H1 (cell line): Measurements from ENCODE around the gene NAP1L3. TPM values are rescaled to one million over a fixed set of nuclear protein-coding genes. Genes with fewer than 3 reads are reported as not detected.
A peak's percentile ranks its signal among the peaks of the same experiment; 100 is the strongest.

Experiments used
- CEBPB ChIP-seq: IDR thresholded peaks from 2 replicates; pipeline ENCODE4 v1.6.1; 2012; ENCODE audit warnings: low read depth, low read length
- GABPA ChIP-seq: IDR thresholded peaks from 2 replicates; pipeline ENCODE4 v1.6.1; 2011; ENCODE audit warnings: mild to moderate bottlenecking, low read length, moderate library complexity, borderline replicate concordance; ENCODE audit not compliant: insufficient read depth
- HDAC6 ChIP-seq: IDR thresholded peaks from one replicate; pipeline ENCODE4 v1.7.1; 2012; ENCODE audit warnings: low read depth, mild to moderate bottlenecking, inconsistent platforms, low read length, moderate library complexity
- PHF8 ChIP-seq: fragments of 200-600 bp; sonication (generic); conservative IDR thresholded peaks from 2 replicates; pipeline ENCODE4 v1.7.1; 2012; ENCODE audit warnings: low read depth, mild to moderate bottlenecking, inconsistent platforms, low read length, moderate library complexity
- SRF ChIP-seq: IDR thresholded peaks from 2 replicates; pipeline ENCODE4 v1.6.1; 2011; ENCODE audit warnings: mild to moderate bottlenecking, low read depth, low read length, moderate library complexity
- TAF7 ChIP-seq: optimal IDR thresholded peaks from 2 replicates; pipeline ENCODE3; 2011; ENCODE audit warnings: low read depth, mild to moderate bottlenecking, inconsistent platforms, low read length, moderate library complexity, borderline replicate concordance
- polyA plus RNA-seq, 7 experiments: library from polyadenylated mRNA; depleted of rRNA in 3 of 7; stranded (reverse) in 5 of 7; unstranded in 2 of 7; fragments of >200 nt in 5 of 7; fragments of 200-250 nt in 2 of 7; gene quantifications; 1 replicate in 5 of 7; 2 replicates in 1 of 7; 4 replicates in 1 of 7; pipeline versions ENCODE4 v1.2.1 to v1.2.3, GENCODE V29; 2011 to 2013; ENCODE audit warnings: missing spikeins in 2 of 7, mixed read lengths in 2 of 7
- total RNA-seq: library from RNA; stranded (reverse); fragmentation: NEBNext Ultra II Directional; extraction: Animal tissue kit (Norgen Biotek cat#: 25700); gene quantifications from 2 replicates; pipeline ENCODE4 v1.2.1, GENCODE V29; 2021
- TF ChIP-seq, protein P1 (sequence below): IDR thresholded peaks from 2 replicates; pipeline ENCODE4 v1.6.1; 2011; ENCODE audit warnings: low read length, improper control_type of control experiment
- TF ChIP-seq, protein P2 (sequence below): fragments of 300-600 bp; sonication (generic); IDR thresholded peaks from 2 replicates; pipeline ENCODE4 v1.7.1; 2012; ENCODE audit warnings: low read length, moderate library complexity, mild to moderate bottlenecking, inconsistent platforms; ENCODE audit not compliant: insufficient replicate concordance

NAP1L3 gene
- total and polyA plus RNA-seq, 2 of the 8 experiments (the other 6 are each of a cell fraction or from before 2014, with no cell fraction given): 17.3 to 58.8 TPM

- TF ChIP-seq PHF8: peak; percentile 66
- TF ChIP-seq SRF: no peak
- TF ChIP-seq CEBPB: no peak
- TF ChIP-seq GABPA: no peak
- TF ChIP-seq TAF7: peak; percentile 38
- TF ChIP-seq, protein P1, sequence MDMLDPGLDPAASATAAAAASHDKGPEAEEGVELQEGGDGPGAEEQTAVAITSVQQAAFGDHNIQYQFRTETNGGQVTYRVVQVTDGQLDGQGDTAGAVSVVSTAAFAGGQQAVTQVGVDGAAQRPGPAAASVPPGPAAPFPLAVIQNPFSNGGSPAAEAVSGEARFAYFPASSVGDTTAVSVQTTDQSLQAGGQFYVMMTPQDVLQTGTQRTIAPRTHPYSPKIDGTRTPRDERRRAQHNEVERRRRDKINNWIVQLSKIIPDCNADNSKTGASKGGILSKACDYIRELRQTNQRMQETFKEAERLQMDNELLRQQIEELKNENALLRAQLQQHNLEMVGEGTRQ: no peak
- TF ChIP-seq, protein P2, sequence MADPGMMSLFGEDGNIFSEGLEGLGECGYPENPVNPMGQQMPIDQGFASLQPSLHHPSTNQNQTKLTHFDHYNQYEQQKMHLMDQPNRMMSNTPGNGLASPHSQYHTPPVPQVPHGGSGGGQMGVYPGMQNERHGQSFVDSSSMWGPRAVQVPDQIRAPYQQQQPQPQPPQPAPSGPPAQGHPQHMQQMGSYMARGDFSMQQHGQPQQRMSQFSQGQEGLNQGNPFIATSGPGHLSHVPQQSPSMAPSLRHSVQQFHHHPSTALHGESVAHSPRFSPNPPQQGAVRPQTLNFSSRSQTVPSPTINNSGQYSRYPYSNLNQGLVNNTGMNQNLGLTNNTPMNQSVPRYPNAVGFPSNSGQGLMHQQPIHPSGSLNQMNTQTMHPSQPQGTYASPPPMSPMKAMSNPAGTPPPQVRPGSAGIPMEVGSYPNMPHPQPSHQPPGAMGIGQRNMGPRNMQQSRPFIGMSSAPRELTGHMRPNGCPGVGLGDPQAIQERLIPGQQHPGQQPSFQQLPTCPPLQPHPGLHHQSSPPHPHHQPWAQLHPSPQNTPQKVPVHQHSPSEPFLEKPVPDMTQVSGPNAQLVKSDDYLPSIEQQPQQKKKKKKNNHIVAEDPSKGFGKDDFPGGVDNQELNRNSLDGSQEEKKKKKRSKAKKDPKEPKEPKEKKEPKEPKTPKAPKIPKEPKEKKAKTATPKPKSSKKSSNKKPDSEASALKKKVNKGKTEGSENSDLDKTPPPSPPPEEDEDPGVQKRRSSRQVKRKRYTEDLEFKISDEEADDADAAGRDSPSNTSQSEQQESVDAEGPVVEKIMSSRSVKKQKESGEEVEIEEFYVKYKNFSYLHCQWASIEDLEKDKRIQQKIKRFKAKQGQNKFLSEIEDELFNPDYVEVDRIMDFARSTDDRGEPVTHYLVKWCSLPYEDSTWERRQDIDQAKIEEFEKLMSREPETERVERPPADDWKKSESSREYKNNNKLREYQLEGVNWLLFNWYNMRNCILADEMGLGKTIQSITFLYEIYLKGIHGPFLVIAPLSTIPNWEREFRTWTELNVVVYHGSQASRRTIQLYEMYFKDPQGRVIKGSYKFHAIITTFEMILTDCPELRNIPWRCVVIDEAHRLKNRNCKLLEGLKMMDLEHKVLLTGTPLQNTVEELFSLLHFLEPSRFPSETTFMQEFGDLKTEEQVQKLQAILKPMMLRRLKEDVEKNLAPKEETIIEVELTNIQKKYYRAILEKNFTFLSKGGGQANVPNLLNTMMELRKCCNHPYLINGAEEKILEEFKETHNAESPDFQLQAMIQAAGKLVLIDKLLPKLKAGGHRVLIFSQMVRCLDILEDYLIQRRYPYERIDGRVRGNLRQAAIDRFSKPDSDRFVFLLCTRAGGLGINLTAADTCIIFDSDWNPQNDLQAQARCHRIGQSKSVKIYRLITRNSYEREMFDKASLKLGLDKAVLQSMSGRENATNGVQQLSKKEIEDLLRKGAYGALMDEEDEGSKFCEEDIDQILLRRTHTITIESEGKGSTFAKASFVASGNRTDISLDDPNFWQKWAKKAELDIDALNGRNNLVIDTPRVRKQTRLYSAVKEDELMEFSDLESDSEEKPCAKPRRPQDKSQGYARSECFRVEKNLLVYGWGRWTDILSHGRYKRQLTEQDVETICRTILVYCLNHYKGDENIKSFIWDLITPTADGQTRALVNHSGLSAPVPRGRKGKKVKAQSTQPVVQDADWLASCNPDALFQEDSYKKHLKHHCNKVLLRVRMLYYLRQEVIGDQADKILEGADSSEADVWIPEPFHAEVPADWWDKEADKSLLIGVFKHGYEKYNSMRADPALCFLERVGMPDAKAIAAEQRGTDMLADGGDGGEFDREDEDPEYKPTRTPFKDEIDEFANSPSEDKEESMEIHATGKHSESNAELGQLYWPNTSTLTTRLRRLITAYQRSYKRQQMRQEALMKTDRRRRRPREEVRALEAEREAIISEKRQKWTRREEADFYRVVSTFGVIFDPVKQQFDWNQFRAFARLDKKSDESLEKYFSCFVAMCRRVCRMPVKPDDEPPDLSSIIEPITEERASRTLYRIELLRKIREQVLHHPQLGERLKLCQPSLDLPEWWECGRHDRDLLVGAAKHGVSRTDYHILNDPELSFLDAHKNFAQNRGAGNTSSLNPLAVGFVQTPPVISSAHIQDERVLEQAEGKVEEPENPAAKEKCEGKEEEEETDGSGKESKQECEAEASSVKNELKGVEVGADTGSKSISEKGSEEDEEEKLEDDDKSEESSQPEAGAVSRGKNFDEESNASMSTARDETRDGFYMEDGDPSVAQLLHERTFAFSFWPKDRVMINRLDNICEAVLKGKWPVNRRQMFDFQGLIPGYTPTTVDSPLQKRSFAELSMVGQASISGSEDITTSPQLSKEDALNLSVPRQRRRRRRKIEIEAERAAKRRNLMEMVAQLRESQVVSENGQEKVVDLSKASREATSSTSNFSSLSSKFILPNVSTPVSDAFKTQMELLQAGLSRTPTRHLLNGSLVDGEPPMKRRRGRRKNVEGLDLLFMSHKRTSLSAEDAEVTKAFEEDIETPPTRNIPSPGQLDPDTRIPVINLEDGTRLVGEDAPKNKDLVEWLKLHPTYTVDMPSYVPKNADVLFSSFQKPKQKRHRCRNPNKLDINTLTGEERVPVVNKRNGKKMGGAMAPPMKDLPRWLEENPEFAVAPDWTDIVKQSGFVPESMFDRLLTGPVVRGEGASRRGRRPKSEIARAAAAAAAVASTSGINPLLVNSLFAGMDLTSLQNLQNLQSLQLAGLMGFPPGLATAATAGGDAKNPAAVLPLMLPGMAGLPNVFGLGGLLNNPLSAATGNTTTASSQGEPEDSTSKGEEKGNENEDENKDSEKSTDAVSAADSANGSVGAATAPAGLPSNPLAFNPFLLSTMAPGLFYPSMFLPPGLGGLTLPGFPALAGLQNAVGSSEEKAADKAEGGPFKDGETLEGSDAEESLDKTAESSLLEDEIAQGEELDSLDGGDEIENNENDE: no peak
- TF ChIP-seq HDAC6: no peak
These were observed at the start of gene NAP1L3 (continued) for GRCh38 chrX:93673056-93673868.
